GM21360 (cell line): ENCODE results near the gene UPK3BL1.
"Not testable (repeated sequence)": the region's sequence is repeated elsewhere in the genome, so short reads cannot be mapped to it uniquely, and the experiment has no call there.

Source experiments
- ATAC-seq: cut with Tn5 transposase; IDR thresholded peaks from one replicate; pipeline ENCODE4 v1.9.1; 2021; ENCODE audit warnings: mild to moderate bottlenecking, moderate library complexity; ENCODE audit not compliant: unreplicated experiment

Gene UPK3BL1

DNA sequence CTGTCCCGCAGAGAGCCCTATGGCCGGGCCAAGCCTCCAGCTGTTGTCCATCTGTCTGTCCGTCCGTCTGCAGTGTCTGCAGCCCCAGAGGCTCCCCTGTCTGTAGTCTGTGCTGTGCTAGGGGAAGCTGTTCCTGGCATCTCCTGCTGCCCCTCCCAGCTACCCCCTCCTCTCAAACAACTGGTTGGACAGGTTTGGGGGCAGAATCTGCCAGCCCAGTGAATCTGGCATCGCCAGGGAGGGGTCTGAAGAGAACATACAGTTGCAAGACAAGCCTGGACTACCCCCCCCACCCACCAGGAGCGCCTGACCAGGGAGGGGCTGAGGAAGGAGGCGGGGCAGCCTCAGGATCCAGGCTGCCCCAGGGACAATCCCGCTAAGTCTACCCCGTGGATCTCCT is at the start of gene UPK3BL1:
Gene UPK3BL1 (minus strand): TSS at position 101 of the 400 bp plus-strand sequence. CDS start 50 bp downstream, at position 51.
- not testable (repeated sequence) for ATAC-seq

DNA sequence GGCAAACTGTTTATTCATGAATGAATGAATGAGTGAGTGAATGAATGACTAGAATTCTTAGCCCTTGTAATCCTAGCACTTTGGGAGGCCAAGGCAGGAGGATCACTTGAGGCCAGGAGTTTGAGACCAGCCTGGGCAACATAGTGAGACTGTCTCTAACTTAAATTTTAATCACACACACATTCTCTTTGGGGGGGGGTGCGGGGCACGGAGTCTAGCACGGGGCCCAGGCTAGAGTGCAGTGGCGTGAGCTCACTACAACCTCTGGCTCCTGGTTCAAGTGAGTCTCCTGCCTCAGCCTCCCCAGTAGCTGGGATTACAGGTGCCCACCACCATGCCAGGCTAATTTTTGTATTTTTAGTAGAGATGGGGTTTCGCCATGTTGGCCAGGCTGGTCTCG is 48.0 kb upstream of the UPK3BL1 start:
- not testable (repeated sequence) for ATAC-seq

DNA sequence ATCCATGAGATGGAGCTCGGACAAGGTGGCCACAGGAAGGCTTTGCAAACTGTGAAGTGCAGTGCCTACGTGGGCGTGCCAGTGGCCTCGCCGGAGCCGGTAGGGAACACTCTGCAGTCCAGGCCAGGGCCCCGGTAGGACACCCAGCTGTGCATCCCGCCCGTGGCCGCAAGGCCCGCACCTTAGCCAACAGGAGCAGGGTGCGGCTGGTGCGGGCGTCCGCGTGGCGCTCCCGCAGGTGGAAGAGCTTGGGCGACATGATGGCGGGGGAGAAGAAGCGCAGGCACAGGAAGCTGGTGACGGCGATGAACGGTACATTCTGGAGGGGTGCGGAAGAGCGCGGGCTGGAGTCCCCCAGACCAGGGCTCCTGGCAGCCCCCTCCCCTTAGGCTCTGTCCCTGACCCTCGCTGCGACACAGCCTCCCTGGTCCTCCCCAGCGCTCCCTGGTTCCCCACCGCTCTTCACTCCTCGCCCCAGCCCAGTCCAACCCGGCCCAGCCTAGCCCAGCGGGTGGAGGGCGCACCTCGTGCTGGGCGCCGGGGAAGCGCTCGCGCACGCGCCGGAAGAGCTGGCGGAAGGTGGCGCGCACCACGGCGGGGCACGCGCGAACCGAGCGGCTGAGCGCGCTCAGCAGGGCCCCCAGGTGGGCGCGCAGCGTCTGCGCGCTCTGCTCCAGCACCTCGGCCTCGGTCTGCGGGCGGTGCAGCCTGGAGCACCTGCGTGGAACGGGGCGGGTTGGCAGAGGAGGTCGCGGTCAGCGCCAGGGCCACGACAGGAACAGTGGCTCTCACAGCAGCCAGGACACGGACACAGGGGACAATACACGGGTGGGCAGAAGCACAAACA is 47.1 kb upstream of the UPK3BL1 start:
- peak; percentile 56 for ATAC-seq

GRCh38 chr7:102688299-102689036 is 45.9 kb upstream of the UPK3BL1 start:
- ATAC-seq: peak; percentile 71

GRCh38 chr7:102682560-102682959 is 40.0 kb upstream of the UPK3BL1 start:
- ATAC-seq: not testable (repeated sequence)

- not testable (repeated sequence) for ATAC-seq
Observed at GRCh38 chr7:102680780-102681179, 38.2 kb upstream of the UPK3BL1 start.

- ATAC-seq: not testable (repeated sequence)
Observed at GRCh38 chr7:102675545-102675944, 33.0 kb upstream of the UPK3BL1 start.

DNA sequence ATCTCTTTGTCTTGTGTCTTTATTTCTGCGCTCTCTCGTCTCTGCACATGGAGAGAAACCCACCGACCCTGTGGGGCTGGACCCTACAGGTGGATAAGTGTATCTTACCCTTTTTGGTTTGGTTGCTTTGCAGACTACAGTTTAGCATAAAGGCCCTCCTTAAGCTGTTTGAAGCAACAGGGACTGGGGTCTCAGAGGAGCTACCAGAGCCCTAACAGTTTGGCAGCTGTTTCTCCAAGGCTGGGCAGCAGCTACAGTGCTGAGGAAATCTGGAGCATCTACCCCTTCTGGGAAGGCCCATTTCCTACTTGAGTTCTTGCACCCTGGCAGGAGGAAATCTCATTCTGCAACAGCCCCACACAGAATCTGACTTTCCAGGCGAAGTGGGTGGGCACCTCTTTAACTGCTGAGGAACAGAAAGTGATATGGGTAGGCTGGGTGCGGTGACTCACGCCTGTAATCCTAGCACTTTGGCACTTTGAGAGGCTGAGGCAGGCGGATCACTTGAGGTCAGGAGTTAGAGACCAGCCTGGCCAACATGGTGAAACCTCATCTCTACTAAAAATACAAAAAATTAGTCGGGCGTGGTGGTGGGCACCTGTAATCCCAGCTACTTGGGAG is 31.0 kb upstream of the UPK3BL1 start:
- ATAC-seq: not testable (repeated sequence)

DNA sequence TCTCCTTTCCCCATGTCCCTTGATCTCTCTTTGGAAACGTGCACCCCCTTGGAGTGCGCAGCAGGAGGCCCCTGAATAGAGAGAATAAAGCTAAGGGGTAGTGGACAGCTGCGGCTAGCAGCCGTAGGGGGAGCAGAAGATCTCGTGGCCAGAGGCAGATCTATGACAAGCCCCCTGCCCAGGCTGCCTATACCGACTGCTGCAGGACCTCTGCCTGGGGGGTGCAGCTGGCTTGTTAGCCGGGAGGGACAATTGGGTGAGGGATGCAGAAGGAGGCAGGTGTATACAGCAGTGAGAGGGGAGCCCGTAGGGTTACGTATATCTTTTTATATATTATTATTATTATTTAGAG is 29.3 kb upstream of the UPK3BL1 start:
- ATAC-seq: peak; percentile 28

GRCh38 chr7:102671166-102671955 is 28.8 kb upstream of the UPK3BL1 start, which contains the start of gene POLR2J2:
TSS of gene POLR2J2 (minus strand) at chr7:102671663. CDS start at chr7:102671601, 62 bp downstream.
- ATAC-seq: peak; percentile 72

DNA sequence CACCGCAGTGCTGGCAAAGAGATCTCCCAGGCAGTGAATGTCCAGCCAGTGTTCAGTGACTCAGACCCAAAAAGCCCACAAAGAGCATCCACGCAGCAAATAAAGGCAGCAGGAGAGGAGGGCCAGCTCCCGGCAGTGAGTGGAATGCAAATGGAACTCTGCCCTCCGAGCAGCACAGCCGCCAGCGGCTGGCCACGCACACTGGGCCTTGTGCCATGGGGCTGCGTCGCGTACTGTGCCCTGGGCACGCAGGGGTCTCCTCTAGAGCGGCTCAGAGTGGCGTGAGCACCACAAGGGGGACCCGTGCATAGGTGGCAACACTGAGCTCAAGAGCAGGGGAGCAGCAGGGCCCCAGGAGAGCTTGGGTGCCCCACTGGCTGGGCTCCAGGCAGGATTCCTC is 24.9 kb upstream of the UPK3BL1 start:
- ATAC-seq: not testable (repeated sequence)

DNA sequence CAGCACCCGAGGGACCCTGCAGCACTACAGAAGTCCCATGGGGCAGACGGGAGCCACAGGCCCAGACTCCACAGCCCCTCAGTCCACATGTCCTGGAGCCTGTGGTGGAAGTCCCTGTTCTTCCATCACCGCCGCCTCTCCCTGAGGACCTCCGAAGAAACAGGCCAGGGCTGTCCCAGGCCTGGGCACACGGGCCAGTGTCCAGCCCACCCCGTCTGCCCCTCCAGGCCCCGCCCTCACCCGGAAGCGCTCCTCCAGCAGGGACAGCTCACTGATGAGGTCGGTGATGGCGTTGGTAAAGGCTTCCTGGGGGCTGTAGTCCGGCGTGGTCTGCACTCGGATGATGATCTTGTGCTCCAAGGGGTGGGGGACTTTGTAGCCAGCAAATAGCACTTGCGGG is 24.3 kb upstream of the UPK3BL1 start:
- not testable (repeated sequence) for ATAC-seq

- ATAC-seq: not testable (repeated sequence)
Observed at GRCh38 chr7:102664765-102665164, 22.2 kb upstream of the UPK3BL1 start.

GRCh38 chr7:102649924-102650323 is 7.3 kb upstream of the UPK3BL1 start, which contains the start of gene SPDYE2B:
TSS of gene SPDYE2B (plus strand) at chr7:102650319. CDS start at chr7:102652349, 2,030 bp downstream.
- ATAC-seq: not testable (repeated sequence)

DNA sequence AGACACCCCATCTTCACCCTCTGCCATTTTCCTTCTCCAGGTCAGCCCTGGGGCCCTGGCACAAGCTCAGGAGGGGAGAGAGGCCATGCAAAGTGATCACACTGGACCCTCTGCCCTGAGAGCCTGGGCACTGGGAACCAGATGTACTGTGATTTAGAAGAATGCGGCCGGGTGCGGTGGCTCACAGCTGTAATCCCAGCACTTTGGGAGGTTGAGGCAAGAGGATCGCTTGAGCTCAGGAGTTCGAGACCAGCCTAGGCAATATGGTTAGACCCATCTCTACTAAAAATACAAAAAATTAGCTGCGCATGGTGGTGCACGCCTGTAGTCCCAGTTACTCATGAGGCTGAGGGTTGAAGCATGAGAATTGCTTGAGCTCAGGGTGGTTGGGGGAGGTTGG is 5.2 kb upstream of the UPK3BL1 start:
- not testable (repeated sequence) for ATAC-seq

DNA sequence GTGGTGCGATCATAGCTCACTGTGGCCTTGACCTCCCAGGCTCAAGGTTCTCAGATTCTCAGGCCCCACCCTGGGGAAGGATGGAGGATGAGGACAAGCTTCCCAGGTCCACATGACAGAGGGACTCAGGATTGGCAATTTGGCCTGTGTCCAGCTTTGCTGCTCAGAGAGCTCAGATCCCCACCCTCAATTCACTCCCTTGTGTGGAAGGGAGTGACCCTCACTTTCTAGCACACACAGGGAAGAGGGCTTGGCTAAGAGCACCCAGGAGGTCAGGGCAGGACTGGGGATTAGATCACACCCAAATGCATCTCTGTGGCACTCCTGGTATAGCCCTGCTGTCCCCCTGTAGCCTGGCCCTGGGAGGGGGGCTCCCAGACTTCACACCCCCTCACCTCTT is 813 bp upstream of the UPK3BL1 start:
- ATAC-seq: not testable (repeated sequence)

GRCh38 chr7:102638848-102639247 is 3.7 kb downstream of the UPK3BL1 start:
- ATAC-seq: not testable (repeated sequence)

DNA sequence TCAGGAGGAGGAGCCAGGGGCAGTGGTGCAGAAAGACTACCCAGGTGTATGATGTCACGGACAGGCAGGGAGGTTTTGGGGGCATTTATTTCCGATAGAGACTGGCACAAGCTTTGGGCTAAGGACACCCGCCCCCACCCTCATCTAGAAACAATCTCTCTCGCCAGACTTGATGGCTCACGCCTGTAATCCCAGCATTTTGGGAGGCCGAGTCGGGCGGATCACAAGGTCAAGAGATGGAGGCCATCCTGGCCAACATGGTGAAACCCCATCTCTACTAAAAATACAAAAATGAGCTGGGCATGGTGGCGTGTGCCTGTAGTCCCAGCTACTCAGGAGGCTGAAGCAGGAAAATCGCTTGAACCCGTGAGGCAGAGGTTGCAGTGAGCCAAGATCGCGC is 5.6 kb downstream of the UPK3BL1 start:
- ATAC-seq: not testable (repeated sequence)

DNA sequence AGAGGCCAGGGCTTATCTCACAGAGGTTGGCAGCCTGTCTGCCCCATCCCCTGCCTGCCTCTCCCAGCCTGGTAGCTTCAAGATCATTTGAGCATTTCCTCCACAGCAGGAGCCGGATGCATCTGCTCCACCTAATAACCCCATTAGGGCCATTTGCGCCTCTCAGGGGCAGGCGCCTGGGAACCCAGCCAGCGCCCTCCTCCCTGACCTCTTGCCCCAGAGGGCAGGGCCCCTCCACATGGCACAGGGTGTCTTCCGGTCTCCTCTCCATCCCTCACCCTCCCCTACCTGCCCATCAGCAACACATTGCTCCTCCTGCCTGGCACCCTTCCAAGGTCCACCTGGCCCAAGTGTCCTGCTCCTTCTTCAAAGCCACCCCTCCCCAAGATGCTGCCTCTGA is 7.2 kb downstream of the UPK3BL1 start:
- ATAC-seq: not testable (repeated sequence)

DNA sequence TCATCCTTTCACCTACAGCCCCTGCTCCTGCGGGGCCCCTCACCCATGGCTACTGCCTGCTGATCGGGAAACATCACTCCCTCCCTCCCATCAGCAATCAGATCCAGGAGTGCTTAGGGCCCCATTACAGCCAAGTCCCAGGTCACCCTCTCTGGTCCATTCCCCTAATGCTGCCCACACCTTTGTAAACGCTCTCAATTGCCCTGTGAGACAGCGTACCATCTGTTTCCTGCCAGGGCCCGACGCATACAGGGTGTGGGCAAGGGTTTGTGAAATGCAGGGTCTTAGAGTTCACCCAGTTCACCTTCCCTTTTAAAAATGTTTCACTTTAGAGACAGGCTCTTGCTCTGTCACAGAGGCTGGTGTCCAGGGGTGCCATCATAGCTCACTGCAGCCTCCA is 8.3 kb downstream of the UPK3BL1 start:
- not testable (repeated sequence) for ATAC-seq
